Type B pancreatic cell (in vitro differentiated cells): ENCODE results near the gene TMBIM4. TPM values are rescaled to one million over a fixed set of nuclear protein-coding genes. Genes with fewer than 3 reads are reported as not detected.

Experiments
- DNase-seq: peaks from one replicate; pipeline ENCODE4 v3.0.0; 2021; ENCODE audit warnings: mixed read lengths; ENCODE audit not compliant: unreplicated experiment; ENCODE audit errors: extremely low spot score
- H3K27ac Mint-ChIP-seq: 2 replicates; pipeline ENCODE4 v1.8.0; 2021; ENCODE audit warnings: mild to moderate bottlenecking, mixed read lengths
- H3K27me3 Mint-ChIP-seq: 2 replicates; pipeline ENCODE4 v1.8.0; 2021; ENCODE audit warnings: mixed read lengths
- H3K36me3 Mint-ChIP-seq: 2 replicates; pipeline ENCODE4 v1.8.0; 2021; ENCODE audit warnings: mixed read lengths
- H3K4me1 Mint-ChIP-seq: one replicate; pipeline ENCODE4 v1.8.0; 2021; ENCODE audit warnings: mixed read lengths; ENCODE audit not compliant: unreplicated experiment
- H3K4me3 Mint-ChIP-seq: 2 replicates; pipeline ENCODE4 v1.8.0; 2021; ENCODE audit warnings: mild to moderate bottlenecking, mixed read lengths
- H3K9me3 Mint-ChIP-seq: 2 replicates; pipeline ENCODE4 v1.8.0; 2021; ENCODE audit warnings: mixed read lengths
- CTCF ChIP-seq: fragments of 200-600 bp; sonication (generic); conservative IDR thresholded peaks from 2 replicates; pipeline ENCODE4 v1.5.0; 2021; ENCODE audit warnings: antibody characterized with exemption, mild to moderate bottlenecking
- total RNA-seq: library from RNA; stranded (reverse); gene quantifications from 2 replicates; pipeline ENCODE4 v1.2.1, GENCODE V29; 2021; ENCODE audit warnings: low replicate concordance

Gene TMBIM4
- total RNA-seq, 1 donor from 2014 or later = 37.4 TPM

DNA sequence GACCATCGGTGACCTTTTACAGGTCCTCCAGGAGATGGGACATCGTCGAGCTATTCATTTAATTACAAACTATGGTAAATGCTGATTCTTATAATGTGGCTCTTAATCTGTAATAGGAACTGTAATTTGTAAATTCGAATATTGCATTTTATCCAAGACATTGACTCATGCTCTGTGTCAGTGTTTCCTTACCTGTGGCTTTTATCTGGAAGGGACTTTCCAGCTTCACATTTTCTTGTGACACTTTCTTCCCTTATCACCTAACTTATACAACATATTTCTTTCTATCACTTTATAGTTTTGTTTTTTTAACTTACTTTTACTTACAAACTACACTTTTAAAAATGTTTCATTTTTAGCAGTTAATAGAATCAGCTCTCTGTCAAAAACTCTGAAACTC is 34.0 kb upstream of the TMBIM4 start:
- H3K27ac Mint-ChIP-seq = no peak overlapping the region
- no peaks in the 10 kb centered on the region for H3K4me1 Mint-ChIP-seq
- no peak for DNase-seq
- H3K4me3 Mint-ChIP-seq = no peak overlapping the region
- H3K36me3 Mint-ChIP-seq = no peaks in the 10 kb centered on the region
- no peak for TF ChIP-seq CTCF
- no peaks in the 10 kb centered on the region for H3K9me3 Mint-ChIP-seq
- peaks cover 22% of the 10 kb centered on the region for H3K27me3 Mint-ChIP-seq

DNA sequence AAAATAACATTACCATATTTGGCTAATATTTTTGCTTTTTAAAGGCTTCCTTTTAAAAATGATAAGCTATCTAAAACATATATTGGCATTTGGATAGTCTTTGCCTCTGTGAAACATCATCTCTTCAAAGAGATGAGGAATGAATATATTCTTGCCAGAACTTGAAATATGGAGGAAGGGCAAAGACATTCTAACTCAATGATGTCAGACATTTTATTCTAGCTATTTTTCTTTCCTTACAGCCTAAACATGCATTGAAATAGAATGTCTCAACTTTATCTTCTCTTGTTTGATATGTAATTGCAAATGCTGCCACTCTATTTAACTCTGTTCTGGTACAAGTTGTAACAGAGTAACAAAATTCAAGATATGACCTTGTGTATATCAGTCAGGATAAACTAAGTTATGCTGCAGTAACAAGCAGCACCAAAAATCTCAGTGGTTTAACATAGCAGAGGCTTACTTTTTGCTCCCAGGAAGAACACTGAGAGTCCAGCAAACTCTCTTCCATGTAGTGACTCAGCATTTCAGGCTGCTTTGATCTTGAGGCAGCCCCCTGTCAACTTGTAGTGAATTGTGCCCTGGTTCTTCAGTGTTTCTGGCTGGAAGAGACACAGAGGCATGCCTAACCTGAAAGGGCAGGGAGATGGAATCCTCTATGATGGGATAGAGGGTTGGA is 30.2 kb upstream of the TMBIM4 start:
- H3K9me3 Mint-ChIP-seq = no peaks in the 10 kb centered on the region
- peaks cover 23% of the 10 kb centered on the region for H3K27me3 Mint-ChIP-seq
- no peaks in the 10 kb centered on the region for H3K4me1 Mint-ChIP-seq
- no peak overlapping the region for H3K27ac Mint-ChIP-seq
- no peak for DNase-seq
- no peaks in the 10 kb centered on the region for H3K36me3 Mint-ChIP-seq
- TF ChIP-seq CTCF = no peak
- H3K4me3 Mint-ChIP-seq = no peak overlapping the region

DNA sequence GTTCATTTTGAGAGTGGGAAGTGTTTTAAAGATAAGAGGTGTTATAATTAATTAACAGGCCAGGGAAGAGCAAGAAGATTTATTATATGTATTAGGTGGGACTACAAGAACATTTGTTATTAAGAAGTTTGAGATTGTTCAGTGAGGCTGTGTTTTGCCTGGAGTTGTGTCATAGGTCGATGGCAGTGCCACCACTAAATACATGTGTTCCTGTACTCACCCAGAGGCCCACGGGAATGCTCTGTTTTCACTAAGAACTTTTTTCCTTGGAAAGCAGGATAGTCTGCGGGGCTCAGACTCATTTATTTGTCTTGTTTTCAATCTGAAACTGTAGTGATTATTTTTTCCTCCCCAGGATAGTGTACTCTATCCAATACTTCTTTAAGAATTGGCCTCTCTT is 29.3 kb upstream of the TMBIM4 start:
- no peaks in the 10 kb centered on the region for H3K36me3 Mint-ChIP-seq
- H3K27ac Mint-ChIP-seq = no peak overlapping the region
- no peak for DNase-seq
- H3K4me1 Mint-ChIP-seq = no peaks in the 10 kb centered on the region
- TF ChIP-seq CTCF = no peak
- H3K4me3 Mint-ChIP-seq = no peak overlapping the region
- H3K27me3 Mint-ChIP-seq = peaks cover 22% of the 10 kb centered on the region
- no peaks in the 10 kb centered on the region for H3K9me3 Mint-ChIP-seq

DNA sequence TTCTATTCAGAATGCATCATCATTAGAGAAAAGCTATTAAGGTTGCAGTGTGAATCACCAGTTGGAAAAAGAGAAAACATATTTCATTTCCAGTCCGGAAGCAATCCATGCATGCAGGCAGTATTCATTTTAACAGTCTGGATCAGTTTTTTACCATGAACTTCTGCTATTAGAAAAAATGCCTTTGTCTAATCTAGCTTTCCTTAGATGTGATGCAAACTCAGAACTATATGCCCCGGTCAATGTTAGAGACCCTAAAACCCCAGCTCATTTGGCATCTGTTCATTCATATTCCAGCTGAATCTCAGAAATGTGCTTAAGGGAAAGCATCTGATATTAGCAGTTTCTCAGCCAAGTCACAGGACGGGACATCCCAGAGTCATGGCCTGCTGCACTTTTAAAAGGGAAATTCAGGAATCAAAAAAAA is 27.7 kb upstream of the TMBIM4 start:
- H3K27ac Mint-ChIP-seq = no peak overlapping the region

GRCh38 chr12:66196806-66197205 is 27.0 kb upstream of the TMBIM4 start:
- no peaks in the 10 kb centered on the region for H3K36me3 Mint-ChIP-seq
- H3K4me1 Mint-ChIP-seq = no peaks in the 10 kb centered on the region
- DNase-seq = no peak
- H3K27me3 Mint-ChIP-seq = peaks cover 32% of the 10 kb centered on the region
- no peak for TF ChIP-seq CTCF
- no peak overlapping the region for H3K4me3 Mint-ChIP-seq
- no peaks in the 10 kb centered on the region for H3K9me3 Mint-ChIP-seq
- H3K27ac Mint-ChIP-seq = no peak overlapping the region

More for the DNA sequence above, 27.7 kb upstream of the TMBIM4 start:
- Mint-ChIP-seq H3K36me3 (no peaks in the 10 kb centered on the region), H3K4me3 (no peak overlapping the region), H3K4me1 (no peaks in the 10 kb centered on the region), H3K9me3 (no peaks in the 10 kb centered on the region), H3K27me3 (peaks cover 31% of the 10 kb centered on the region)
- no peak for TF ChIP-seq CTCF
- no peak for DNase-seq
